IPS DF 19.7 (cell line): Measurements from ENCODE around the gene SORBS1.

Experiments
- DNase-seq: peaks from one replicate; pipeline ENCODE4 v3.0.0-alpha.2; 2013; ENCODE audit warnings: low read depth, low spot score

SORBS1 gene

DNA sequence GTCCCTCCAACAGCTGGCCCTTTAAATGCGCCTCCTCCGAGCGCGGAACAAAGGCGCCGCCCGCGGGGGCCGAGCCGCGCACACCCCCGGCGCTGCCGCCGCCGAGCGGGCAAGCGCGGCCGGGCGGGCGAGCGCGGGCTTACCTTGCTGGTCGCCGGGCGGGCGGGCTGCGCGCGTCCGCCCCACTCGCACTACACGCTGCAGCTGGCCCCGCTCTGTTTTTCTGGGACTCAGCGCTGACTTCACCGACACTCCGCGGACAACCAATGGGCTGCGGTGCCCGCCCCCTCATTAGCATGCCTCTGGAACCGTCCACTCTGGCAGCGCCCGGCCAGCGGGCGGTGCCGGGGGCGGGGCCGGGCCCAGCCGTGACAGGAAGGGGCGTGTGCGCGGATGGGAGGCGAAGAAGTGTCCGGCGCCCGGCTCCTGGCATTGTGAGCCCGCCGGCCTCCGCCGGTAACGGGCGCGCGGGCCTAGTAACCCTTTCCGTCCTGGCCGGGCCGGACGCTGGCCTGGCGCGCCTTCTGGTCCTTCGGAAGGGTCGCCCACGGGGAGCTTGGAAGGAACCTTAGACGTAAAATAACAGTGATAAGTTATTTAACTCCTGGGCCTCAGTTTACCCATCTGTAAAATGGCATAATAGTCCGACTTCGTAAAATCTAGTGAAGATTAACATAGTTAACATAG, at the start of gene SORBS1:
TSS of gene SORBS1 (minus strand) at position 195 of the 687 bp plus-strand sequence. CDS start 120,236 bp downstream, outside the sequence.
- no peak for DNase-seq

DNA sequence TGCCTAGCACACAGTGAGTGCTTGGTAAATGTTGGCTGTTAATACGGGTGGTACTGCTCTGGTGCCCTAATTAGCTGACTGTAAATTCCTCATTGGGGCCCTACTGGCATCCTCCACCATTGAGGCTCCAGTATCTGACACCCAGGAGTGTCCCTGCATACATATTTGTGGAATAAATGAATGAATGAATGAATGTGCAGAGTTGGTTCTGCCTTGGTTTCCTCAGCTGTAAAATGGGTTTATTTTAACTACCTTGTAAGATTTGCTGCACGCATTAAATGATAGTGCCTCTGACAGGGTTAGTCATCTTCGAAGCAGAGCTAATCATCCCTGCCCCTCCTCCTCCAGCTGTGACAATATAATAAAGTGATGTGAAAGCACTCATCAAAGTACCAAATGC, 49.6 kb upstream of the SORBS1 start:
- no peak for DNase-seq

DNA sequence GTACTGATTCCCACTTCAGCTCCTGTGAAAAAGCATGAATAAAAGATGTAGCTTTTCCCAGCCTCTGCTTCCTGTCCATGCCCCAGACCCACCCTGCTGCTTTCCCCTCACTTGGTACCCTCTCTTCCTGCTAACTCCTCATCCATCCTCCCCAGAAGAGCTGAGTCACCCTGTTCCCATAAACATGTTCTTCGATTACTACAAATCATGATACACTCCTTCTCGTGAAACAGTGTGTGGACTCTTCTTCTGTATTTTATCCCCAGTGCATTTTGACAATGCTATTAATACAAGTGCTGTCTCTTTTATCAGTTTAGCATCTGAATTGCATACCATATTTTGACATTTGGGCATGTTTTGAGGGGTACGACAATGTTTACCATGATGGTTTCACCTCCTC, 45.8 kb upstream of the SORBS1 start:
- DNase-seq: no peak

DNA sequence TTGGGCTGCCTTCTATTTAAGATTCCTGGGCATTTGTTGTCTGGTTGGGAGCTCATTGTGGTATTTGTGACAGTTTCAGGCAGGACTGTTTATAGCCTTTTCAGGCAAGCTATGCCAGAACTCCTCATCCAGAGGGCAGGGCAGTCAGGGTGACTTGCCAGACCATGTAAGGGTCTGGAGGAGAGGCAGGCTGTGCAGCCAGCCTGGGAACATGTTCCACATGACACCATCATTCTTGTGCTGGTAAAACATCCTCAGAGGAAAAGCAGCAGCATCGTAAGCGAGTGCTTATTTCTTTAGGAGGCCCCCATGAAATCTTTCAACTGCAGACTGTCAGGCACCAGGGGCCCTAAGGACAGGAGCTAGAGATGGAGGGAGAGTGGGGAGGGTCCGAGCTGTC, 44.0 kb upstream of the SORBS1 start:
- DNase-seq: no peak

DNA sequence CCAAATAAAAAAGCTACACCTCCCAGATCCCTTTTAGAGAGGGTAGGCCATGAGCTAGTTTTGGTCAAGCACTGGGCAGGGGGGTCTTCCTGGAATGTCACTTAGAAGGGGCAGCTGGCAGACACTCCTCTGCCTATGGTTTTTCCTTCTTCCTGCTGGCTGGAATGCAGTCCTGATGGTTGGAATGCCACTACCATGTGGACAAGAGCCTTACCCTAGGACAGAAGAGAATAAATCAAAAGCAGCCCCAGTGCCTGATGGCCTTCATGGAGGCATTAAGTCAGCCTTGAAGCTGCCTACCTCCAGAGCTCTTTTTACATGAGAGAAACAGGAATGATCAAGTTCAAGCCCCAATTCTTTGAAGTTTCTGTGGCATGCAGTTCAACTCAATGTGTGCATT, 43.5 kb upstream of the SORBS1 start:
- DNase-seq: no peak

DNA sequence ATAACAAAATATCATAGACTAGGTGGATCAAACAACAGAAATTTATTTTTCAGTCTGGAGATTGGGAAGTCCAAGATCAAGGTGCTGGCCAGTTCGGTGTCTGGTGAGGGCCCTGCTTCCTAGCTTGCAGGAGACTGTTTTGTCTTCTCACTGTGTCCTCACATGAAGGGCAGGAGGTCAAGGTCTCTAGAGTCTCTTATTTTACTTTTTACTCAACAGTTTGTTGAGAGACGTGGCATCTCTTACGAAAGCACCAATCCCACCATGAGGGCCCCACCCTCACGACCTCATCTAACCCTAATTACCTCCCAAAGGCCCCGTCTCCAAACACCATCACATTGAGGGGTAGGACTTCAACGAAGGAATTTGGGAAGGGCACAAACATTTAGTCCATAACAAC, 41.2 kb upstream of the SORBS1 start:
- DNase-seq: no peak

DNA sequence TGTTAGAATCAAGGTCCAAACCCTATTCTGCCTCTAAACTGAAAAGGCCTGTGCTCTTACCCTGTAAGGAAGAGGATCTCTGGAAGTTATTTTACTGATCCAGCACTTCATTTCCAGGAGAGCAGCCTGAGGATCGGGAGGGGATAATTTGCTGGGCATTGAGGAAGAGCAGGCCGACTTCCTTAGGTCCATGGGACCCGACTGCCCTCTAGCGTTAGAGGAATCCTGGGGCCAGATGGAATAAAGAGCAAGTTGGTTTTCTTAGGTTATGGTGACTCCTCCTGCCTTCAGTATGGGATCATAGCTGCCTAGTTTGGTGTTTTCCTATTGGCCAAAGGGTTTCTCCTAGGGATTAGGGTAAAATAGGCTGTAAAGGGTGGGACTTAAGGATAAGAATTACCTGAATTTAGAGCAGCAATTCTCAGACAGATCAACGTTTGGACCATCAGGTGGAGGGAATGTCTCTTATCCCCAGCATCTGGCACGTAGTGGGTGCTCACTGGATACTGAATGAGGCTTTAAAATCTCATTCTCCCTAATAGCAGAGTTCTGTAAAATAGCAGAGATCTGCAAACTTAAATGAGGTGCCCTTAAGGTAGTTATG, 40.0 kb upstream of the SORBS1 start:
- peak; percentile 86 for DNase-seq

DNA sequence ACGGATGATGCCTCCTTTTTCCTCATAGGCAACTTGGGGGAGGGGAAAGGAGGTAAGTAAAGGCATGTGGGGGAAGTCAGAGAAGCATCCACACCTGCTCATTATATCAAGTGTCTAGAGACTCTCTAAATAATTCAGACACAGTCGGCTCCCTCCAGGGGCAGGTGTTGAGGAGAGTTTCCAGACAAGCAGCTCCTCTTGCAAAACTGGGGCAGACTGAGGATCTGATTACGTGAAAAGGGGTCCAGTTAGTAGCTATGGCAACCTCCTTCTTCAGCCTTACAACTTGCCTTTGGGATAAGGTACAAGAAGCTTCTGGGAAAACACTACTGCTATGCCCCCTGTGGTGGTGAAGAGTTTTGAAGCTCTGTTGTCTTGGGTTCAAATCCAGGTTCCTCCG, 39.0 kb upstream of the SORBS1 start:
- DNase-seq: peak; percentile 20

DNA sequence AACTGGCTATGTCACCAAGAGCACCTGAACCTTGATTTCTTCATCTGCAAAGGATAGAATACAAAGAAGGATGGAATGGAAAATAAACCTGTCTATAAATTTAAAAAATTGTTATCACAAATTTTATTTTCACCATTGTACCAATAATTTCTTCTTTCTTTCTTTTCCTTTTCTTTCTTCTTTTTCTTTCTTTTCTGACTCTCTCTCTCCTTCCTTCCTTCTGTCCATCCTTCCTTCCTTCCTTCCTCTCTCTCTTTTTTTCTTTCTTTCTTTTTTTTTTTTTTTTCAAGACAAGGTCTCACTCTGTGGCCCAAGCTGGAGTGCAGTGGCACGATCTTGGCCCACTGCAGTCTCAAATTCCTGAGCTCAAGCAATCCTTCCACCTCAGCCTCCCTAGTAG, 36.6 kb upstream of the SORBS1 start:
- no peak for DNase-seq

DNA sequence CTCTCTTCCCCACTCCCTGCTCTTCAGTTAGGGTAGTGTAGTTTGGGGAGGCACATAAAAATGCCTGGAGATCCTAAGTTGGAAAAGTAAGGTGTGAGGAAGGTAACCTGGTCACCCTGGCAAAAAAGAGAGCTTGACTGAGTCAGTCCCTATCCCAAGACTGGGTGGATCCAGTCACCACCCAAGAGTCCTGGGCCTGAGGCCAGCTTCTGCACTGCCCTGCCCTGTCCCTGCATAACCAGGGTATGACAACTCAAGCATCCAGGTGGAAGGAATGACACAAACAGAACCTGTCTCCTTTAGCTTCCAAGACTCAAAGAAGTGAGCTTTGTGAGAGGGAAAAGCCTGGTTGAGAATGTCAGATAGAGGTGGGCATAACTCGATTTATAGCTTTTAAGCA, 26.9 kb upstream of the SORBS1 start:
- DNase-seq: no peak

DNA sequence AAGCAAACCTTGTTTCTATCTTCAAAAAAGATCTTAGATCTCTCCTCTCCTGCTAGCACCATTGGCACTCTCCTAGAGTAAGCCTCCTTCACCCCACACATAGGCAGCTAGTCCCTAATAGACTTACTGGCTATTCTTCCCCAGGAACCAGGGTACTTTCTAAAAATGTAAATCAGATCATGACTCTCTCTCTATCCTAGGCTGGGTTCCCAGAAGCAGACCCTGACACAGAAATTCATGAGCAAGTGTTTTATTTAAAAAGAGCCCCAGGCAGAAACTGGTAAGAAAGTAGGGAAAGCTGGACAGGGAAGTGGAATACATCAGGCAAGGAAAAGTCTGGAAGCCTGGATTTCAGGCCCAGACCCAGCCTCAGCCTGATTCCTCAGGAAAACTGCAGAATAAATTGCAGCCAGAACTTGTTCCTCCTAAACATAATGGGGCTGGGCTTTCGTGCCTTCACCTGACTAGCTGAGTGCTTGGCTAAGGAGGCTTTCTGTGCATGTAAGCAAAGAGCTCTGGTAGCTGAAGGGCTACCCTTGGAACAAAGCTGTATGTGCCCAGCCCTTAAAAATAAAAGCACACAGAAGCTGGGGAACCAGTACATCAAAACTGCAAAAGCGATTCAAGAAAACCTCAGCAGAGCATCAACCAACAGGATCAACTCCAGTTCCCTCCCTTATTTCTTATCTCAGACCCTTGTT, 18.8 kb upstream of the SORBS1 start:
- no peak for DNase-seq

DNA sequence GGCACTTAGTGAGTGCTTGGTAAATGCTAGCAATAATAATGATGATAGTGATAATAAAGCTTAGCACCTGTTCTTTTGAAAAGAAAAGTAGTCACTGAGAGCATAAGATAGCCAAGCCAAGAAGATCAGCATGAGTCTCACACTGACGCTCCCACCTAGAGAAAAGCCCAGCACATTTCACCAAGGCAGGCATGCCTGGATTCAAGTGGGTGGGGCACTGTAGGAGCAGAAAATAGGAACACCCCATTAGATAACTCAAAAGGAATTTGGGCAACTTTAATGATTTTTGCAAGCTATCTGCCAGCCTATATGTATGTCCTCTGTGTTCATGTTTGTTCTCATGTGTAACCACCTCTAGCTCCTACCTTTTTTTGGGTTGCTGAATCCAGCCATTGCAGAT, 18.1 kb upstream of the SORBS1 start:
- DNase-seq: no peak

DNA sequence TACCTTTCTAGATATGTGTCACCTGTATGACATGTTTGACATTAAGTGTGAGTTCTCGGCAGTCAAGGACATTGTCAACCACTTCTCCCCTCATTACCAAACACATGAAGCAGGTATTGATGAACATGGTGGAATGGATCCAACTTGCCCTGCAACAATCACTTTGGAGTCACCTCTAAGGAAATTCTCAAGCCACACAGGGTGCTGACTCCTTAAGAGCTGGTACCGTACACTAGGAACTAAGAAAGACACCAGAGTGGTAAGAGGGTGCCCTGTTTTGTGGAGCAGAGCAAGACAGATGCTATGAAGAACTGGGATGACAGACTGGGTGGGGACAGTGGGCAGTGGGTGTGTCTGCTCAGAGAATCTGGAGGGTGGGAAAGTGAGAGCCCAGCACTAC, 17.4 kb upstream of the SORBS1 start:
- DNase-seq: no peak

DNA sequence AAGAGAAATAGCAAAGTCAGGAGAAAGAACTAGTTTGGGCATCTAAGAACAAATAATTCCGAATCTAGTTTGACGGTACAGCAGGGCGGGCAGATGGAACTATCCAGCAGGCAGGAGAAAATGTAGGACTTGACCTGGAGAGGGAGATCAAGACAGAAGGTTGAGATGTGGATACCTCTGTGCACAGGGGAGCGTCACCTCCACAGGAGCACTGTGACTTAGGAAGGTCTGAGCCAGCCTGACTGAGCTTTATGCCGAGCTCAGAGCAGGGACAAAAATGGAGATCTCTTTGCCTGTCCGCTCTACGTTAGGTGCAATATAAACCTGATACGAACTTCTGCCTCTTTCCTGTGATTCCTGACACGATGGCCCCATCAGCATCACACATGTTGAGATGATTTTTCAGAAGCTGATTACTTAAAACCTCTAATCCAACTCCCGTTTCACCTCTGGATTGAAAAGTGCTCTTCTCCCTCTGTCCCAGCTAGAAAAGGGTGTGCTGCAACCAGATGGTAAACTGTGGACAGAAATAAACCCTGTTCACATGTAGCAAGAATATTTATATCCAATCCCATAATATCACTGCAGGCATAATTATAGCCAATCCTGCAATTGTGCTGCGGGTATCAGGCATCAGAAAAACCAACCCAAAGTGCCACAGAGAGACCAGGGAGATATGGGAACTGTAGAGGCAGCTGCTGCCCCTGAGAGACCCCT, 13.6 kb upstream of the SORBS1 start:
- DNase-seq: no peak

DNA sequence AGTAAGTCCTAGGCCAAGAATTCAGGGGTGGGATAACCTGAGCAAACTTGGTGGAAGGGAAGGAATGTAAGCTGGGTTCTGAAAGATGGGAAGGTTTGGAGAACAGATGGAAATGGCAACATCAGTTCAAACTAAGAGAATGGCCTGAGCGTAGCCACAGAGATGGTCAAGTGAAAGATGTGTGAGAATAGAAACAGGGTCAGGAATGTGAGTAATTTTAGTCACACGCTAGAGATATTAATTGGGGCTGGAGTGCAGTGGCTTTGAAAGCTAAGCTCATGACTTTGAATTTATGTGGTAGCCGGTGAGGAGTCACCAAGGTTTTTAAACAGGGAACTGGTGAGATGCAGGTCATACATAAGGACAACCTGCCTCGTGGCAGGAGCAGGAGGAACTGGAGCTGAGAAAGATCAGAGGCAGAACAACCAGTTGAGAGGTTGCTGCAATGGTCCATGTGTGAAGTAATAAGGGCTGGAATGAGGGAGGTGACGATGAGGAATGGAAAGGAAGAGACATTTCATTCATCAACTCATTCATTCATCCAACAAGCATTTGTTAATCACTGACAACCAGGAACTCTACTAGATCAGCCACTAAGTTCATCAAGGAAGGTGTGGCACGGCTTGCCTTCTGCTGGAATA, 12.9 kb upstream of the SORBS1 start:
- DNase-seq: no peak

DNA sequence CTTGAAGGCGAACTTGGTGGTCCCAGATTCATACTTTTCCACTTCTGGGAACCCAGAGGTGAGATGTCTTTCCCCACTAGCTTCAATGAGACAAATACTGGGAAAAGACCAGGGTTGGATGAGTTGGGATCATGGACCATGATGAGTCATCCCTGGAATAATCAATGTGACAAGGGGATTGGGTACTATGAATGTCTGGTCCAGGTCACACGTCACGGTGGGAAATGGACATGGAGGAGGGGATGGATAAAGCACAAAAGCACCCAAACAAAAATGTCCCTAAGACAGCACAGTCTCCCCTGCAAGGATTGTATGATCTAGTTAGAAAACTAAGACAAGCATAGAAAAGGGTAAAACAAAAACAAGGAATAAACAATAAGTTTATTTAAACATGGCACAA, 12.4 kb upstream of the SORBS1 start:
- DNase-seq: no peak

DNA sequence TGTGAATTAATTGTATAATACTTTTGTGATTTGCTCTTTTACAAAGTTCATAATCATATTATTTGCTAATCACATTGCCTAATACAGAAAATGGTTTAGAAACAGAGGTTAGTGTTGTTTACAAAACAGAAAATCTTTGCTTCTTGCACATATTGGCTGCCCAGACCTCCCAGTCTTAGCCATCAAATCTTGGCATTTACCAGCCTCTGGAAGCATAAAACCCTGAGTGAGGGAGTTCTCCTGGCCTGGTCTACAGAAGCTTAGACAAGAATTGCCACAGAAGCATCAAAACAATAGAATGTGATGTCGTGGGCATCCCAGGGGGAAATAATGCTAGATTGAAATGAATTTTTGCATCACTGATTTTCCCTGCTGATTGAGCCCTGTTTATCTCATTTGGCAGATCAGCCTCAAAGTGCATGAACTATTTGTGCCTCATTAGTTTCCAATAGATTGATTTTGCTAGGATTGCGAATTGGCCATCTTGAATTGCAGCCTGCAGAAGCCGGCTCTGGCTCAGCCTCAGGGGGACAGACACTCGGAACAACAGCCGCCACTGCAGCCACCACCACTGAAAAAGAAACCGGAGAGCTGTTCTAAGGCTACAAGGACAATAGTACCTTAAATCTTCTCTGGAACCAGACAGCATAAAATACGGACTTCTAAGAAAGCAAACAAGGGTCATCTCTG, 11.1 kb upstream of the SORBS1 start:
- DNase-seq: no peak

DNA sequence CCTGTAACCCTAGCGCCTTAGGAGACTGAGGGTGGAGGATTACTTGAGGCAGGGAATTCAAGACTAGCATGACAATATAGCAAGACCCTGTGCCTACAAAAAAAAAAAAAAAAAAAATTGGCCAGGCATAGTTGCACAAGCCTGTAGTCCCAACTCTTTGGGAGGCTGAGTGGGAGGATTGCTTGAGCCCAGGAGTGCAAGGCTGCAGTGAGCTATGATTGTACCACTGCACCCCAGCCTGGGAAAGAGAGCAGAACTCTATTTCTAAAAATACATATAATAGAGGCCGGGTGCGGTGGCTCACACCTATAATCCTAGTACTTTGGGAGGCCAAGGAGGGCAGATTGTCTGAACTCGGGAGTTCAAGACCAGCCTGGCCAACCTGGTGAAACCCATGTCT, 10.2 kb upstream of the SORBS1 start:
- no peak for DNase-seq

DNA sequence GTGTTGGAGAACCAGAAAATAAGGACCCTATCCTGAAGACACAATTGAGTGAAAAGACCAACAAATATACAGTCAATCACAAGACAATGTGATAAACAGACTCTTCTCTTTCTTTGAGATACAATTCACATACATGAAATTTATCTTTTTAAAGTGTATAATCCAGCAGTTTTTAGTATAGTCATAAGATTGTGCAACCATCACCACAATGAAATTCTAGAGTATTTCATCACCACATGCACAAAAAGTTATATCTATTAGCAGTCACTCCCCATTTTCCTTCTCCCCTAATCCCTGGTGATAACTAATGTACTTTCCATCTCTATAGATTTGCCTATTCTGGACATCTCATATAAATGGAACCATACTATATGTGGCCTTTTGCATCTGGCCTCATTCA, 8.2 kb upstream of the SORBS1 start:
- no peak for DNase-seq

DNA sequence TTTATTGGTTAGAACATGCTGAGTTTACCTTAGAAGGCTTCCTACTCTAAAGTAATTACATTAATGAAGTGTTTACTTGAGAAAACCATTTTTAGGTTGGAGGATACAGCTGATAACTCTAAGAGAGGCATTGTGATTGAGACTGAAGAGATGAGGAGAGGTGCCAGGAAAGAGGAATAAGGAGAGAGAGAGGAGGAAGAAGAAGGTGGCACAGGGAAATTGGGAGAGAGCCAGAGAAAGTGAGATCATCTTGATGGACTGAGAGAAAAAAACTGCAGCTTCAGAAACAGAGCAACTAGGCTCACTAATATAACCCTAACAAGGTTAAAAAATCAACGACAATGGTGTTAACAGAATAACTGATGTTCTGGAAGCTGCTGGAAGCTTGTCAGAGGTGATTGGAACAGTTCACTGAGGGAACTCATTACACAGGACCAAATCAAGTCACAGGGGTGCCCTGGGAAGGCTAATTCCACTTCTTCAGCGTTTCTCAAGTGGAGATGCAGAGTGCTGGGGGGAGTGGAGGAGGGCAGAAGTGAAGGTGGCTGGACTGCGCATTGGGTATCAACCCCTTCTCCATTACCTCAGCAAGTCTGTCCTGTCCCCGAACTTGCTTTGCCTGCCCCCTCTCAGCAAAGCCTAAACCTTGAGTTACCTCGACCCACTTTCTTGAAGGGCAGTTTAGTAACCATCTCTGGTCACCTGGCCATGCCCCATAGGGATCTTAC, 6.9 kb upstream of the SORBS1 start:
- no peak for DNase-seq

DNA sequence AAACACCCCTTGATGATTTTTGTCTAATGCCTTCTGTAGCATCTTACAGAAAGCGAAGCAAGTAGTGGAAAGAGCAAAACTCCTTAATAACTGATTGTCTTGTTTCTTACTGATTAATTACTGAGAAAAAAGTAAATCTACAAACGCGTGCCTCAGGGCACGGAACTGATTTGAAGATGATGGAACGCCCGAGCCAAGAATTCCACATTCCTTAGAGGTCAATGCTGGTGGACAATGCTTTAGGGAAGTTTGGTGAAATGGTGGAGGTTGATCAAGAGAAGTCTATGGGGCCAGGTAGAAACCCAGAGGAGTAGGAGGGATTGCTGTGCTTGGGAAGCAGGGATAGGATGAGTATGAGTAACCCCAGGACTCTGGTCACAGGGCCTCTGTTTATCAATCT, 5.0 kb upstream of the SORBS1 start:
- DNase-seq: no peak
